MG63 (cell line): ENCODE measurements around the gene IDH3G. TPM values are rescaled to one million over a fixed set of nuclear protein-coding genes. Genes with fewer than 3 reads are reported as not detected.

Source experiments
- DNase-seq: peaks from one replicate; pipeline ENCODE4 v3.0.0-alpha.2; 2020
- H3K27me3 ChIP-seq: fragments of 250-450 bp; sonication (Bioruptor Pico); 2 replicates; pipeline ENCODE4 v1.5.1; 2020; ENCODE audit warnings: mild to moderate bottlenecking, moderate library complexity
- H3K36me3 ChIP-seq: fragments of 250-450 bp; sonication (Bioruptor Pico); 2 replicates; pipeline ENCODE4 v1.5.1; 2020; ENCODE audit warnings: mild to moderate bottlenecking, moderate library complexity
- H3K4me3 ChIP-seq: fragments of 250-450 bp; sonication (Bioruptor Pico); 2 replicates; pipeline ENCODE4 v1.5.1; 2020; ENCODE audit warnings: mild to moderate bottlenecking, moderate library complexity
- H3K9me3 ChIP-seq: fragments of 250-450 bp; sonication (Bioruptor Pico); 2 replicates; pipeline ENCODE4 v1.5.1; 2020; ENCODE audit warnings: mild to moderate bottlenecking, moderate library complexity
- total RNA-seq: library from RNA; depleted of rRNA; stranded (reverse); fragments of >200 nt; shearing (Covaris generic); gene quantifications from 2 replicates; pipeline ENCODE4 v1.2.3, GENCODE V29; 2014; ENCODE audit warnings: low replicate concordance; rRNA removed

The IDH3G gene
- total RNA-seq, 1 experiment from 2014 or later: 48.7 TPM

- Histone ChIP-seq H3K4me3 (no peak overlapping the region), H3K9me3 (no peaks in the 10 kb centered on the region), H3K27me3 (no peaks in the 10 kb centered on the region), H3K36me3 (peaks cover 11% of the 10 kb centered on the region)
- DNase-seq: no peak
These were observed 57.9 kb downstream of the IDH3G start for GRCh38 chrX:153736071-153736820.

Other genes with a start within 250 kb of the IDH3G start
- 47.7 and 73.2 TPM in 2 replicates for gene CCNQ, start 195.2 kb downstream of the IDH3G start, total RNA-seq
- 7.9 and 8.6 TPM in 2 replicates for gene DUSP9, start 147.2 kb downstream of the IDH3G start, total RNA-seq
- gene PNCK, start 120.6 kb downstream of the IDH3G start, total RNA-seq: 0.43 TPM in 1 of 2 replicates, not detected in the other
- gene SLC6A8, start 106.4 kb downstream of the IDH3G start, total RNA-seq: 12.8 and 24.8 TPM in 2 replicates
- 311 and 346 TPM in 2 replicates for gene BCAP31, start 70.0 kb downstream of the IDH3G start, total RNA-seq
- gene ABCD1, start 69.5 kb downstream of the IDH3G start, total RNA-seq: 24.3 and 28.8 TPM in 2 replicates
- 7.5 and 7.6 TPM in 2 replicates for gene PLXNB3, start 30.1 kb downstream of the IDH3G start, total RNA-seq
- not detected in 2 replicates for gene SRPK3, start 13.3 kb downstream of the IDH3G start, total RNA-seq
- 227 and 266 TPM in 2 replicates for gene SSR4, start 293 bp upstream of the IDH3G start, total RNA-seq
- 1.5 and 5.8 TPM in 2 replicates for gene PDZD4, start 36.2 kb upstream of the IDH3G start, total RNA-seq
- 0.30 TPM in 1 of 2 replicates, not detected in the other for gene L1CAM, start 91.8 kb upstream of the IDH3G start, total RNA-seq
- 0.27 TPM in 1 of 2 replicates, not detected in the other for gene AVPR2, start 110.3 kb upstream of the IDH3G start, total RNA-seq
- gene ARHGAP4, start 131.9 kb upstream of the IDH3G start, total RNA-seq: 0.07 and 2.4 TPM in 2 replicates
- gene NAA10, start 140.7 kb upstream of the IDH3G start, total RNA-seq: 205 and 325 TPM in 2 replicates
- gene RENBP, start 150.3 kb upstream of the IDH3G start, total RNA-seq: not detected in 2 replicates
- gene HCFC1, start 177.4 kb upstream of the IDH3G start, total RNA-seq: 7.8 and 12.8 TPM in 2 replicates
- 1.0 and 4.6 TPM in 2 replicates for gene TMEM187, start 178.4 kb upstream of the IDH3G start, total RNA-seq
- 208 and 270 TPM in 2 replicates for gene IRAK1, start 225.5 kb upstream of the IDH3G start, total RNA-seq